PFSK-1 (cell line): ENCODE data around the gene SLC1A2.

Experiments
- POLR2AphosphoS5 ChIP-seq: IDR thresholded peaks from 2 replicates; pipeline ENCODE4 v1.6.1; 2012; ENCODE audit warnings: low read depth, mild to moderate bottlenecking, control low read depth, low read length, moderate library complexity
- SIN3A ChIP-seq: IDR thresholded peaks from 2 replicates; pipeline ENCODE4 v1.6.1; 2012; ENCODE audit warnings: mild to moderate bottlenecking, low read length, moderate library complexity, borderline replicate concordance; ENCODE audit not compliant: insufficient read depth
- TAF1 ChIP-seq: IDR thresholded peaks from 2 replicates; pipeline ENCODE4 v1.6.1; 2012; ENCODE audit warnings: low read length, control low read depth, borderline replicate concordance; ENCODE audit not compliant: insufficient read depth
- TF ChIP-seq, protein P1 (sequence below), 2 experiments: IDR thresholded peaks; 2 replicates each; pipeline versions ENCODE4 v1.6.1 to v1.8.0; 2011 to 2012; ENCODE audit warnings: low read depth in 2 of 2, low read length in 2 of 2, control low read depth in 1 of 2, inconsistent platforms in 1 of 2, mild to moderate bottlenecking in 1 of 2, moderate library complexity in 1 of 2; ENCODE audit not compliant: insufficient read depth in 1 of 2

DNA sequence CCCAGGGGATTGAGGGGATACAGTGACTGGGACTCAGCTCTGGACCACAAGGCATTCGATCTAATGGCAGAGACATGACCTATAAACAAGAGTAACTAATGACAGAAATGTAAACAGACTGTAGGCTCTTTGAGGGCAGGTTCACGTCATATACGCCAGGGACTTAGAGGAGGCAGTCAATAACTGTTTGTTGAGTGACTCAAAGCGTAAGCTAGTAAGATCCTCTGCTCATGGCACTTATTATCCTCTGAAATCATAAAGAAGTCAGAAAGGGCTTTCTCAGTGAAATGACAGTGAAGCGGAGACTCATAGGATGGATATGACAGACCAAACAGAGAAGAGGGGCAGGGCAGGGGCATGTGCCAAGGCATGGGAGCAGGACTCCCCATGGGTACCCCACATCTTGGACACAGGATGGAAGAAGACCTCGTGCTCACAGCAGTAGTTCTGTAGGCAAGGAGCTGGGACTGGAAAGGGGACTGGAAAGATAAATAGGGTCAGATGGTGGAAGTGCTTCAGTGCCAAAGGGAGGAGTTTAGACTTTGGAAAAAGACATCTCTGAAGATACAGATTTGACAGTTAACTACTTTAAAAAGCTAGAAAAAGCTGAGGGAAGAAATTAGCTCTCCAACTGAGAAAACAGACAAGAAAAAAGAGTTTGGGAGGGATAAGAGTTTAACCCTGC, 72.7 kb downstream of the SLC1A2 start:
- TF ChIP-seq POLR2AphosphoS5 = no peak
- TF ChIP-seq SIN3A = no peak
- no peak for TF ChIP-seq TAF1
- TF ChIP-seq, protein P1, sequence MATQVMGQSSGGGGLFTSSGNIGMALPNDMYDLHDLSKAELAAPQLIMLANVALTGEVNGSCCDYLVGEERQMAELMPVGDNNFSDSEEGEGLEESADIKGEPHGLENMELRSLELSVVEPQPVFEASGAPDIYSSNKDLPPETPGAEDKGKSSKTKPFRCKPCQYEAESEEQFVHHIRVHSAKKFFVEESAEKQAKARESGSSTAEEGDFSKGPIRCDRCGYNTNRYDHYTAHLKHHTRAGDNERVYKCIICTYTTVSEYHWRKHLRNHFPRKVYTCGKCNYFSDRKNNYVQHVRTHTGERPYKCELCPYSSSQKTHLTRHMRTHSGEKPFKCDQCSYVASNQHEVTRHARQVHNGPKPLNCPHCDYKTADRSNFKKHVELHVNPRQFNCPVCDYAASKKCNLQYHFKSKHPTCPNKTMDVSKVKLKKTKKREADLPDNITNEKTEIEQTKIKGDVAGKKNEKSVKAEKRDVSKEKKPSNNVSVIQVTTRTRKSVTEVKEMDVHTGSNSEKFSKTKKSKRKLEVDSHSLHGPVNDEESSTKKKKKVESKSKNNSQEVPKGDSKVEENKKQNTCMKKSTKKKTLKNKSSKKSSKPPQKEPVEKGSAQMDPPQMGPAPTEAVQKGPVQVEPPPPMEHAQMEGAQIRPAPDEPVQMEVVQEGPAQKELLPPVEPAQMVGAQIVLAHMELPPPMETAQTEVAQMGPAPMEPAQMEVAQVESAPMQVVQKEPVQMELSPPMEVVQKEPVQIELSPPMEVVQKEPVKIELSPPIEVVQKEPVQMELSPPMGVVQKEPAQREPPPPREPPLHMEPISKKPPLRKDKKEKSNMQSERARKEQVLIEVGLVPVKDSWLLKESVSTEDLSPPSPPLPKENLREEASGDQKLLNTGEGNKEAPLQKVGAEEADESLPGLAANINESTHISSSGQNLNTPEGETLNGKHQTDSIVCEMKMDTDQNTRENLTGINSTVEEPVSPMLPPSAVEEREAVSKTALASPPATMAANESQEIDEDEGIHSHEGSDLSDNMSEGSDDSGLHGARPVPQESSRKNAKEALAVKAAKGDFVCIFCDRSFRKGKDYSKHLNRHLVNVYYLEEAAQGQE (IDR thresholded peaks at IDR 0.05; ENCODE audit: insufficient read depth in 1 of 2, low read depth in 2 of 2, low read length in 2 of 2) = no peak
